HEK293 (cell line): Measurements from ENCODE around the gene ADD1.

Experiments
- GFI1B ChIP-seq: fragments of 450-650 bp; formaldehyde crosslinking; IDR thresholded peaks from 2 replicates; pipeline ENCODE4 v1.5.1; 2016; ENCODE audit warnings: missing biosample characterization, missing genetic modification characterization
- GLIS2 ChIP-seq: fragments of 450-650 bp; formaldehyde crosslinking; IDR thresholded peaks from 2 replicates; pipeline ENCODE4 v1.5.1; 2016; ENCODE audit warnings: missing biosample characterization, missing genetic modification characterization
- KLF16 ChIP-seq: fragments of 450-650 bp; formaldehyde crosslinking; IDR thresholded peaks from 2 replicates; pipeline ENCODE4 v1.5.1; 2017; ENCODE audit warnings: missing biosample characterization, missing genetic modification characterization
- MYNN ChIP-seq: fragments of 450-650 bp; formaldehyde crosslinking; IDR thresholded peaks from 2 replicates; pipeline ENCODE4 v1.5.1; 2016; ENCODE audit warnings: missing biosample characterization, missing genetic modification characterization, borderline replicate concordance
- OVOL3 ChIP-seq: fragments of 450-650 bp; formaldehyde crosslinking; IDR thresholded peaks from 2 replicates; pipeline ENCODE4 v1.5.1; 2016; ENCODE audit warnings: missing biosample characterization, missing genetic modification characterization
- PRDM1 ChIP-seq: fragments of 450-650 bp; formaldehyde crosslinking; IDR thresholded peaks from 2 replicates; pipeline ENCODE4; 2016; ENCODE audit warnings: missing biosample characterization, missing genetic modification characterization
- PRDM10 ChIP-seq: fragments of 450-650 bp; formaldehyde crosslinking; IDR thresholded peaks from 2 replicates; pipeline ENCODE4 v1.5.1; 2016; ENCODE audit warnings: missing biosample characterization, missing genetic modification characterization
- SCRT2 ChIP-seq: fragments of 450-650 bp; formaldehyde crosslinking; IDR thresholded peaks from 2 replicates; pipeline ENCODE4 v1.5.1; 2016; ENCODE audit warnings: missing biosample characterization, missing genetic modification characterization
- SP2 ChIP-seq: fragments of 450-650 bp; formaldehyde crosslinking; IDR thresholded peaks from 2 replicates; pipeline ENCODE4 v1.5.1; 2016; ENCODE audit warnings: missing biosample characterization, missing genetic modification characterization
- SP7 ChIP-seq: fragments of 450-650 bp; formaldehyde crosslinking; IDR thresholded peaks from 2 replicates; pipeline ENCODE4 v1.5.1; 2016; ENCODE audit warnings: missing biosample characterization, missing genetic modification characterization
- ZBTB26 ChIP-seq: fragments of 450-650 bp; formaldehyde crosslinking; optimal IDR thresholded peaks from 2 replicates; pipeline ENCODE3; 2016; ENCODE audit warnings: missing biosample characterization, mild to moderate bottlenecking, missing genetic modification characterization
- ZFP69B ChIP-seq: fragments of 450-650 bp; formaldehyde crosslinking; IDR thresholded peaks from 2 replicates; pipeline ENCODE4 v1.5.1; 2016; ENCODE audit warnings: missing biosample characterization, missing genetic modification characterization
- ZIC2 ChIP-seq: fragments of 450-650 bp; formaldehyde crosslinking; IDR thresholded peaks from 2 replicates; pipeline ENCODE4 v1.5.1; 2016; ENCODE audit warnings: missing biosample characterization, missing genetic modification characterization
- ZNF10 ChIP-seq: fragments of 450-650 bp; formaldehyde crosslinking; IDR thresholded peaks from 2 replicates; pipeline ENCODE4 v1.5.1; 2017; ENCODE audit warnings: missing biosample characterization, missing genetic modification characterization
- ZNF121 ChIP-seq: fragments of 450-650 bp; formaldehyde crosslinking; IDR thresholded peaks from 2 replicates; pipeline ENCODE4 v1.5.1; 2016; ENCODE audit warnings: missing biosample characterization, missing genetic modification characterization
- ZNF169 ChIP-seq: fragments of 450-650 bp; formaldehyde crosslinking; IDR thresholded peaks from 2 replicates; pipeline ENCODE4 v1.5.1; 2016; ENCODE audit warnings: missing biosample characterization, missing genetic modification characterization
- ZNF19 ChIP-seq: fragments of 450-650 bp; formaldehyde crosslinking; IDR thresholded peaks from 2 replicates; pipeline ENCODE4; 2016; ENCODE audit warnings: missing biosample characterization, missing genetic modification characterization, low read depth
- ZNF211 ChIP-seq: fragments of 450-650 bp; formaldehyde crosslinking; IDR thresholded peaks from 2 replicates; pipeline ENCODE4 v1.5.1; 2016; ENCODE audit warnings: low read depth, missing biosample characterization, missing genetic modification characterization
- ZNF214 ChIP-seq: fragments of 450-650 bp; formaldehyde crosslinking; IDR thresholded peaks from 2 replicates; pipeline ENCODE4 v1.5.1; 2017; ENCODE audit warnings: missing biosample characterization, mild to moderate bottlenecking, missing genetic modification characterization, borderline replicate concordance
- ZNF221 ChIP-seq: fragments of 450-650 bp; formaldehyde crosslinking; IDR thresholded peaks from 2 replicates; pipeline ENCODE4 v1.5.1; 2017; ENCODE audit warnings: missing biosample characterization, missing genetic modification characterization, borderline replicate concordance
- ZNF280C ChIP-seq: fragments of 450-650 bp; formaldehyde crosslinking; IDR thresholded peaks from 2 replicates; pipeline ENCODE4 v1.5.1; 2016; ENCODE audit warnings: missing biosample characterization, missing genetic modification characterization
- ZNF394 ChIP-seq: fragments of 450-650 bp; formaldehyde crosslinking; IDR thresholded peaks from 2 replicates; pipeline ENCODE4 v1.5.1; 2016; ENCODE audit warnings: missing biosample characterization, missing genetic modification characterization, mild to moderate bottlenecking, moderate library complexity, borderline replicate concordance
- ZNF404 ChIP-seq: fragments of 450-650 bp; formaldehyde crosslinking; IDR thresholded peaks from 2 replicates; pipeline ENCODE4 v1.5.1; 2017; ENCODE audit warnings: missing biosample characterization, missing genetic modification characterization
- ZNF423 ChIP-seq: fragments of 450-650 bp; formaldehyde crosslinking; IDR thresholded peaks from 2 replicates; pipeline ENCODE4 v1.5.1; 2016; ENCODE audit warnings: missing biosample characterization, missing genetic modification characterization
- ZNF426 ChIP-seq: fragments of 450-650 bp; formaldehyde crosslinking; IDR thresholded peaks from 2 replicates; pipeline ENCODE4 v1.5.1; 2017; ENCODE audit warnings: missing biosample characterization, missing genetic modification characterization, mild to moderate bottlenecking, inconsistent platforms, moderate library complexity
- ZNF571 ChIP-seq: fragments of 450-650 bp; formaldehyde crosslinking; IDR thresholded peaks from 2 replicates; pipeline ENCODE4 v1.5.0; 2017; ENCODE audit warnings: missing biosample characterization, missing genetic modification characterization
- ZNF629 ChIP-seq: fragments of 450-650 bp; formaldehyde crosslinking; IDR thresholded peaks from 2 replicates; pipeline ENCODE4 v1.5.1; 2017; ENCODE audit warnings: missing biosample characterization, missing genetic modification characterization
- ZNF639 ChIP-seq: fragments of 450-650 bp; formaldehyde crosslinking; IDR thresholded peaks from 2 replicates; pipeline ENCODE4 v1.5.1; 2016; ENCODE audit warnings: missing biosample characterization, missing genetic modification characterization
- ZNF645 ChIP-seq: fragments of 450-650 bp; formaldehyde crosslinking; IDR thresholded peaks from 2 replicates; pipeline ENCODE4; 2016; ENCODE audit warnings: missing biosample characterization, missing genetic modification characterization
- ZNF777 ChIP-seq: fragments of 450-650 bp; formaldehyde crosslinking; IDR thresholded peaks from 2 replicates; pipeline ENCODE4 v1.5.1; 2017; ENCODE audit warnings: missing biosample characterization, missing genetic modification characterization, borderline replicate concordance
- ZNF837 ChIP-seq: fragments of 450-650 bp; formaldehyde crosslinking; IDR thresholded peaks from 2 replicates; pipeline ENCODE4 v1.5.1; 2016; ENCODE audit warnings: missing biosample characterization, missing genetic modification characterization
- ZSCAN23 ChIP-seq: fragments of 450-650 bp; formaldehyde crosslinking; IDR thresholded peaks from 2 replicates; pipeline ENCODE4 v1.5.1; 2016; ENCODE audit warnings: missing biosample characterization, missing genetic modification characterization

Gene ADD1

GRCh38 chr4:2811830-2812611 lies 31.6 kb upstream of the ADD1 start (continued):
- peak; percentile 26; the same call in 1 of the 2 replicates for TF ChIP-seq ZNF394 (tag by site-specific recombination)
- TF ChIP-seq GLIS2 (tag by site-specific recombination): peak; percentile 89
- TF ChIP-seq ZNF221 (tag by site-specific recombination): no peak
- TF ChIP-seq ZNF19 (tag by site-specific recombination): no peak
- TF ChIP-seq PRDM1 (tag by site-specific recombination): no peak
- TF ChIP-seq SP7 (tag by site-specific recombination): peak; percentile 39
- no peak for TF ChIP-seq ZNF837 (tag by site-specific recombination)
- TF ChIP-seq SCRT2 (tag by site-specific recombination): 0 out of 2 replicates have a peak, but pooled peaks have one; percentile 13
- TF ChIP-seq OVOL3 (tag by site-specific recombination): no peak
- TF ChIP-seq GFI1B (tag by site-specific recombination): no peak
- TF ChIP-seq ZNF645 (tag by site-specific recombination): no peak
- peak; percentile 88 for TF ChIP-seq PRDM10
- TF ChIP-seq ZFP69B: peak; percentile 65
- TF ChIP-seq ZNF639 (tag by site-specific recombination): no peak
- TF ChIP-seq ZSCAN23 (tag by site-specific recombination): no peak
- peak; percentile 15 for TF ChIP-seq ZBTB26 (tag by site-specific recombination)
- peak; percentile 96 for TF ChIP-seq ZIC2 (tag by site-specific recombination)
- no peak for TF ChIP-seq ZNF777 (tag by site-specific recombination)
- 0 out of 2 replicates have a peak, but pooled peaks have one; percentile 62 for TF ChIP-seq ZNF423
- no peak for TF ChIP-seq ZNF404 (tag by site-specific recombination)
- no peak for TF ChIP-seq ZNF121
- no peak for TF ChIP-seq ZNF426 (tag by site-specific recombination)
- TF ChIP-seq ZNF571 (tag by site-specific recombination): no peak
- no peak for TF ChIP-seq ZNF10 (tag by site-specific recombination)
- TF ChIP-seq SP2: peak; percentile 71
- no peak for TF ChIP-seq ZNF169
- TF ChIP-seq ZNF280C (tag by site-specific recombination): no peak
- TF ChIP-seq ZNF211: no peak
- TF ChIP-seq KLF16 (tag by site-specific recombination): 0 out of 2 replicates have a peak, but pooled peaks have one; percentile 52
- TF ChIP-seq MYNN (tag by site-specific recombination): no peak
- TF ChIP-seq ZNF629 (tag by site-specific recombination): no peak
- no peak for TF ChIP-seq ZNF214 (tag by site-specific recombination)
